ENCODE data around the gene BCOR. TPM values are rescaled to one million over a fixed set of nuclear protein-coding genes. Genes with fewer than 3 reads are reported as not detected.

Gene BCOR
- polyA plus RNA-seq, 1 of the 3 experiments (the other 2 are of a cell fraction): 8.8 TPM

DNA sequence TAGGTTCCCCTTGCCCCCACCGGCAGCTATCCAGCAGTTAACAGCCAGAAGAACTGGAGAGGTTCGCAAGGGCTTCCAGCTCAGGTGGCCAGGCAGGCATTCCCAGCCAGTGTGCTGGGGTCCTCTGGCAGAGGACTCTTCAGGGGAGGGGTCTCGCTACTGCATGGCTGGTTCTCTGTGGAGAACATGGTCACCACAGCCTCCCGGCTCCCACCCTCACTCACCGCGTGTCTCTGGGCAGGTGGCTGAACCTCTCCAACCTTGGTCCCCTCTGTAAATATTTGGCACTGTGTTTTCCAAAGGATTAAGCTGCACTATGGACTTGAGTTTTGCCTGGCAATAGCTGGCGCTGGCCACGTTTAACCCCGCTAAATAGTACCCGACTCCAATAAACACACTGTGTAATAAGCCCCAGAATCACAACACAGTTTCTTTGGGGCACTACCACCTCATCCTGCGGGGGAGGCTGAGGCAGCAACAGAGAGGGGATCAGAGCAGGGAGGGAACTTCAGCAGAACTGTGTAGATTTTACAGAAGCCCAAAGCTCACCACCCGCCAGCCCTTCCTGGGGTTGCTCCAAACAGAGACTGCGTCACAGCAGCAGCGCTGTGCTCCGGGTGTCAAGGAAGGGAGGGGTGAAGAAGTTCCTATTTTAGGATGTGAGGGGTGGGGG, 15.2 kb downstream of the BCOR start:
- peaks cover 82% of the 10 kb centered on the region for H4K20me1 ChIP-seq (ENCODE audit: insufficient read depth)
- no peak overlapping the region for H3K9ac ChIP-seq
- H2AFZ ChIP-seq (ENCODE audit: low read depth): no peak overlapping the region
- ChIA-PET POLR2A (interaction anchor here (0.6 kb wide), 1 partner anchor 110 kb away, joined by 3 read pairs; no protein-coding TSS in a partner anchor), CTCF (no interaction called here)
- DNase-seq: no peak
- peaks cover 2% of the 10 kb centered on the region for H3F3A ChIP-seq (replicated peaks; ENCODE audit: insufficient read depth)
- H3K9me2 ChIP-seq: no peaks in the 10 kb centered on the region
- 45% methylated on average over 11 of the region's 15 CpGs for WGBS (ENCODE audit: low lambda C conversion rate)
- H3K4me1 ChIP-seq (ENCODE audit: control insufficient read depth in 1 of 2, insufficient read depth in 2 of 2, low read depth in 1 of 2, low read length in 1 of 2): peaks cover 8 to 77% of the 10 kb centered on the region in 2 experiments; a peak in 2 of 4 replicates
- no peak overlapping the region for H3K4me2 ChIP-seq
- no peak overlapping the region for H3K4me3 ChIP-seq (ENCODE audit: low read depth in 2 of 2, low read length in 1 of 2)
- no peaks in the 10 kb centered on the region for H3K36me3 ChIP-seq (replicated peaks in 1 of 2; ENCODE audit: control insufficient read depth in 1 of 2, insufficient read depth in 2 of 2, low read length in 1 of 2)
- H3K27ac ChIP-seq (ENCODE audit: low read depth in 2 of 2, low read length in 1 of 2): no peak overlapping the region; a peak in 1 of 4 replicates
- H3K79me2 ChIP-seq (ENCODE audit: insufficient read depth): peaks cover 81% of the 10 kb centered on the region
- TF ChIP-seq, protein P1, sequence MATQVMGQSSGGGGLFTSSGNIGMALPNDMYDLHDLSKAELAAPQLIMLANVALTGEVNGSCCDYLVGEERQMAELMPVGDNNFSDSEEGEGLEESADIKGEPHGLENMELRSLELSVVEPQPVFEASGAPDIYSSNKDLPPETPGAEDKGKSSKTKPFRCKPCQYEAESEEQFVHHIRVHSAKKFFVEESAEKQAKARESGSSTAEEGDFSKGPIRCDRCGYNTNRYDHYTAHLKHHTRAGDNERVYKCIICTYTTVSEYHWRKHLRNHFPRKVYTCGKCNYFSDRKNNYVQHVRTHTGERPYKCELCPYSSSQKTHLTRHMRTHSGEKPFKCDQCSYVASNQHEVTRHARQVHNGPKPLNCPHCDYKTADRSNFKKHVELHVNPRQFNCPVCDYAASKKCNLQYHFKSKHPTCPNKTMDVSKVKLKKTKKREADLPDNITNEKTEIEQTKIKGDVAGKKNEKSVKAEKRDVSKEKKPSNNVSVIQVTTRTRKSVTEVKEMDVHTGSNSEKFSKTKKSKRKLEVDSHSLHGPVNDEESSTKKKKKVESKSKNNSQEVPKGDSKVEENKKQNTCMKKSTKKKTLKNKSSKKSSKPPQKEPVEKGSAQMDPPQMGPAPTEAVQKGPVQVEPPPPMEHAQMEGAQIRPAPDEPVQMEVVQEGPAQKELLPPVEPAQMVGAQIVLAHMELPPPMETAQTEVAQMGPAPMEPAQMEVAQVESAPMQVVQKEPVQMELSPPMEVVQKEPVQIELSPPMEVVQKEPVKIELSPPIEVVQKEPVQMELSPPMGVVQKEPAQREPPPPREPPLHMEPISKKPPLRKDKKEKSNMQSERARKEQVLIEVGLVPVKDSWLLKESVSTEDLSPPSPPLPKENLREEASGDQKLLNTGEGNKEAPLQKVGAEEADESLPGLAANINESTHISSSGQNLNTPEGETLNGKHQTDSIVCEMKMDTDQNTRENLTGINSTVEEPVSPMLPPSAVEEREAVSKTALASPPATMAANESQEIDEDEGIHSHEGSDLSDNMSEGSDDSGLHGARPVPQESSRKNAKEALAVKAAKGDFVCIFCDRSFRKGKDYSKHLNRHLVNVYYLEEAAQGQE (IDR thresholded peaks at IDR 0.05; ENCODE audit: low read depth, low read length): no peak
- TF ChIP-seq TEAD4 (IDR thresholded peaks at IDR 0.05; ENCODE audit: borderline replicate concordance, insufficient read depth) (no peak), RCOR1 (IDR thresholded peaks at IDR 0.05; ENCODE audit: low read length) (no peak), RXRA (IDR thresholded peaks at IDR 0.05; ENCODE audit: borderline replicate concordance, low read depth) (no peak), NFIC (IDR thresholded peaks at IDR 0.05; ENCODE audit: borderline replicate concordance) (no peak), POLR2AphosphoS5 (IDR thresholded peaks at IDR 0.05; ENCODE audit: low read depth, low read length) (no peak), MEF2A (IDR thresholded peaks at IDR 0.05; ENCODE audit: borderline replicate concordance, low read depth) (no peak)
- TF ChIP-seq, protein P2, sequence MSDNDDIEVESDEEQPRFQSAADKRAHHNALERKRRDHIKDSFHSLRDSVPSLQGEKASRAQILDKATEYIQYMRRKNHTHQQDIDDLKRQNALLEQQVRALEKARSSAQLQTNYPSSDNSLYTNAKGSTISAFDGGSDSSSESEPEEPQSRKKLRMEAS (IDR thresholded peaks at IDR 0.05; ENCODE audit: low read depth): no peak
- peaks cover 9% of the 10 kb centered on the region; the same call in 1 of the 2 replicates for H3K27me3 ChIP-seq (ENCODE audit: insufficient read depth)
- H3K9me3 ChIP-seq: no peaks in the 10 kb centered on the region

DNA sequence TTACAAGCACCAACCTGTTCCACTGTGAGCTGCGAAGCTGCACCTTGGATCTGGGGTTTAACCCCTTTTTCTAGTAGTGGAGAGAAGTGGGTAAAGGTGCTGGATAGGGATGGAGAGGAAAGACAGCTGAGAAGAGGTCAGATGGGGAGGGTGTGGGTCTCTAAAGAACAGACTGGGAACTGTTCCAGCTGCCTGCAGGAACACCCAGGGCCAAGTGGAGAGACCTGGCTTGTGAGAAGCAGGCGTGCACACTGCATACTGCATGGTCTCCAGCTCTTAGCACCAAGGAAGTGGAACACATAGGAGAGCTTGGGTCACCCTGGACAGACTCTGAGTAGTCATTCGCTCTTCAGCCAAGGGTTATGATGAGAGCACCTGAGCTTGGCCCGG, 16.1 kb downstream of the BCOR start:
- Histone ChIP-seq H4K20me1 (ENCODE audit: insufficient read depth) (peaks cover 74% of the 10 kb centered on the region), H3F3A (replicated peaks; ENCODE audit: insufficient read depth) (no peaks in the 10 kb centered on the region), H3K79me2 (ENCODE audit: insufficient read depth) (peaks cover 73% of the 10 kb centered on the region), H3K27ac (ENCODE audit: low read depth in 2 of 2, low read length in 1 of 2) (peak overlapping the region in 1 of 2 experiments; percentile 6; a peak in 1 of 4 replicates), H3K27me3 (ENCODE audit: insufficient read depth) (peaks cover 9% of the 10 kb centered on the region; the same call in 1 of the 2 replicates), H3K9ac (no peak overlapping the region), H3K36me3 (replicated peaks in 1 of 2; ENCODE audit: control insufficient read depth in 1 of 2, insufficient read depth in 2 of 2, low read length in 1 of 2) (peaks cover 0 to 6% of the 10 kb centered on the region in 2 experiments), H2AFZ (ENCODE audit: low read depth) (no peak overlapping the region), H3K4me3 (ENCODE audit: low read depth in 2 of 2, low read length in 1 of 2) (no peak overlapping the region), H3K9me3 (no peaks in the 10 kb centered on the region), H3K4me1 (ENCODE audit: control insufficient read depth in 1 of 2, insufficient read depth in 2 of 2, low read depth in 1 of 2, low read length in 1 of 2) (peaks cover 7 to 78% of the 10 kb centered on the region in 2 experiments; a peak in 1 of 4 replicates), H3K9me2 (no peaks in the 10 kb centered on the region), H3K4me2 (no peak overlapping the region)
- WGBS (ENCODE audit: low lambda C conversion rate): 51% methylated on average over 4 of the region's 4 CpGs
- ChIA-PET POLR2A (interaction anchor here (1.2 to 1.6 kb wide), 2 partner anchors 12 to 72 kb away, joined by 4 to 7 read pairs; no protein-coding TSS in a partner anchor), CTCF (interaction anchor here (1.4 kb wide), 1 partner anchor 8 kb away, joined by 3 read pairs; no protein-coding TSS in a partner anchor)
- DNase-seq: no peak
- no peak for TF ChIP-seq JUND (IDR thresholded peaks at IDR 0.05)
- TF ChIP-seq SIN3A (IDR thresholded peaks at IDR 0.05; ENCODE audit: borderline replicate concordance, low read depth, low read length): no peak
- TF ChIP-seq ELF1 (IDR thresholded peaks at IDR 0.05): no peak
- TF ChIP-seq, protein P3, sequence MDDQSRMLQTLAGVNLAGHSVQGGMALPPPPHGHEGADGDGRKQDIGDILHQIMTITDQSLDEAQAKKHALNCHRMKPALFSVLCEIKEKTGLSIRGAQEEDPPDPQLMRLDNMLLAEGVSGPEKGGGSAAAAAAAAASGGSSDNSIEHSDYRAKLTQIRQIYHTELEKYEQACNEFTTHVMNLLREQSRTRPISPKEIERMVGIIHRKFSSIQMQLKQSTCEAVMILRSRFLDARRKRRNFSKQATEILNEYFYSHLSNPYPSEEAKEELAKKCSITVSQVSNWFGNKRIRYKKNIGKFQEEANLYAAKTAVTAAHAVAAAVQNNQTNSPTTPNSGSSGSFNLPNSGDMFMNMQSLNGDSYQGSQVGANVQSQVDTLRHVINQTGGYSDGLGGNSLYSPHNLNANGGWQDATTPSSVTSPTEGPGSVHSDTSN (IDR thresholded peaks at IDR 0.05): no peak
- TF ChIP-seq FOSL2 (IDR thresholded peaks at IDR 0.05; ENCODE audit: borderline replicate concordance, low read depth): no peak
- no peak for TF ChIP-seq SMC3 (IDR thresholded peaks at IDR 0.05; ENCODE audit: low read depth, low read length)
- no peak for TF ChIP-seq TCF12 (IDR thresholded peaks at IDR 0.05)
- TF ChIP-seq RFX5 (IDR thresholded peaks at IDR 0.05; ENCODE audit: low read length): no peak
- TF ChIP-seq, protein P4, sequence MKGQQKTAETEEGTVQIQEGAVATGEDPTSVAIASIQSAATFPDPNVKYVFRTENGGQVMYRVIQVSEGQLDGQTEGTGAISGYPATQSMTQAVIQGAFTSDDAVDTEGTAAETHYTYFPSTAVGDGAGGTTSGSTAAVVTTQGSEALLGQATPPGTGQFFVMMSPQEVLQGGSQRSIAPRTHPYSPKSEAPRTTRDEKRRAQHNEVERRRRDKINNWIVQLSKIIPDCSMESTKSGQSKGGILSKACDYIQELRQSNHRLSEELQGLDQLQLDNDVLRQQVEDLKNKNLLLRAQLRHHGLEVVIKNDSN (IDR thresholded peaks at IDR 0.05; ENCODE audit: borderline replicate concordance, low read depth): no peak
